ENCODE data around the gene C1orf21. TPM values are rescaled to one million over a fixed set of nuclear protein-coding genes. Genes with fewer than 3 reads are reported as not detected.

C1orf21 gene
- total and polyA plus RNA-seq, 12 donors, result 20.6 to 76.7 (median 67.5) TPM

DNA sequence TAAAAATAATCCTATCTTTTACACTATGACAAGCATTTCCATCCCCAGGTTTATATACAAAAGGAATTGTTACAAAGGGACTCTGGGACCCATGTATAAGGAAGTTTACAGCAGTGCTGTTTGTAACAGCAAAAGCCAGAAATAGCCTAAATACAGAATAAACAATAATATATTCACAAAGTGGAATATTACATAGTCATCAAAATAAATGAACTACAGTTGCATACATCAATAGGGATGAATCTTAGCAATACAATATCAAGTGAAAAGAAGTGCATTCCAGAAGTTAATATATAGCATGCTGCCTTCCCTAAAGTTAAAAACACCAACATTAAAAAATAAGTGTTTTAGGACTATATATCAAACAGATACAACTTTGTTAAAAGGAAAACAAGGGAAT is 290.5 kb downstream of the C1orf21 start:
- H3K36me3 ChIP-seq, result no peaks in the 10 kb centered on the region
- peaks cover 0 to 33% (median 13%) of the 10 kb centered on the region in 11 donors for H3K9me3 ChIP-seq
- H3K27me3 ChIP-seq, result no peaks in the 10 kb centered on the region
- DNase-seq, result no peak
- intact Hi-C loops (cut with DNase I), result no loop called here
- TF ChIP-seq, protein P1, sequence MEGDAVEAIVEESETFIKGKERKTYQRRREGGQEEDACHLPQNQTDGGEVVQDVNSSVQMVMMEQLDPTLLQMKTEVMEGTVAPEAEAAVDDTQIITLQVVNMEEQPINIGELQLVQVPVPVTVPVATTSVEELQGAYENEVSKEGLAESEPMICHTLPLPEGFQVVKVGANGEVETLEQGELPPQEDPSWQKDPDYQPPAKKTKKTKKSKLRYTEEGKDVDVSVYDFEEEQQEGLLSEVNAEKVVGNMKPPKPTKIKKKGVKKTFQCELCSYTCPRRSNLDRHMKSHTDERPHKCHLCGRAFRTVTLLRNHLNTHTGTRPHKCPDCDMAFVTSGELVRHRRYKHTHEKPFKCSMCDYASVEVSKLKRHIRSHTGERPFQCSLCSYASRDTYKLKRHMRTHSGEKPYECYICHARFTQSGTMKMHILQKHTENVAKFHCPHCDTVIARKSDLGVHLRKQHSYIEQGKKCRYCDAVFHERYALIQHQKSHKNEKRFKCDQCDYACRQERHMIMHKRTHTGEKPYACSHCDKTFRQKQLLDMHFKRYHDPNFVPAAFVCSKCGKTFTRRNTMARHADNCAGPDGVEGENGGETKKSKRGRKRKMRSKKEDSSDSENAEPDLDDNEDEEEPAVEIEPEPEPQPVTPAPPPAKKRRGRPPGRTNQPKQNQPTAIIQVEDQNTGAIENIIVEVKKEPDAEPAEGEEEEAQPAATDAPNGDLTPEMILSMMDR (IDR thresholded peaks at IDR 0.05), result no peak
- H3K4me3 ChIP-seq, result no peak overlapping the region
- no peaks in the 10 kb centered on the region for H3K4me1 ChIP-seq
- ATAC-seq, result no peak
- no peak overlapping the region for H3K27ac ChIP-seq

All from heart right ventricle (tissue), 16 donors.